Mesendoderm (in vitro differentiated cells): Measurements from ENCODE around the gene PIP5K1A.

Experiments used
- DNase-seq: peaks from one replicate; pipeline ENCODE4 v3.0.0; 2013
- H2AK5ac ChIP-seq: 2 replicates; pipeline ENCODE4 v1.6.1; 2013; ENCODE audit warnings: low read length, inconsistent platforms
- H2BK120ac ChIP-seq: 2 replicates; pipeline ENCODE4 v1.6.1; 2013; ENCODE audit warnings: low read depth, mild to moderate bottlenecking, low read length, moderate library complexity, mixed read lengths
- H2BK15ac ChIP-seq: replicated peaks from 2 replicates; pipeline ENCODE4 v1.6.1; 2013; ENCODE audit warnings: low read depth, mild to moderate bottlenecking, moderate library complexity
- H2BK5ac ChIP-seq: 2 replicates; pipeline ENCODE4 v1.6.1; 2013; ENCODE audit warnings: low read length, inconsistent platforms
- H3K18ac ChIP-seq: 2 replicates; pipeline ENCODE4 v1.6.1; 2013; ENCODE audit warnings: mild to moderate bottlenecking, low read length, mixed read lengths
- H3K23ac ChIP-seq: one replicate; pipeline ENCODE4 v1.6.1; 2013; ENCODE audit warnings: low read length
- H3K27ac ChIP-seq: 2 replicates; pipeline ENCODE4 v1.5.1; 2013; ENCODE audit warnings: low read depth, mild to moderate bottlenecking, inconsistent platforms, low read length, moderate library complexity
- H3K27me3 ChIP-seq: 2 replicates; pipeline ENCODE4 v1.6.1; 2013; ENCODE audit warnings: low read length, control low read depth, mild to moderate bottlenecking, inconsistent platforms; ENCODE audit not compliant: insufficient read depth, poor library complexity
- H3K36me3 ChIP-seq: 2 replicates; pipeline ENCODE4 v1.6.1; 2013; ENCODE audit warnings: low read length, inconsistent platforms; ENCODE audit not compliant: control insufficient read depth, insufficient read depth
- H3K4ac ChIP-seq: one replicate; pipeline ENCODE4 v1.6.1; 2013; ENCODE audit warnings: low read depth, mild to moderate bottlenecking, low read length, moderate library complexity
- H3K4me1 ChIP-seq: 2 replicates; pipeline ENCODE4 v1.6.1; 2013; ENCODE audit warnings: low read depth, low read length, inconsistent platforms; ENCODE audit not compliant: control insufficient read depth
- H3K4me2 ChIP-seq: 2 replicates; pipeline ENCODE4 v1.6.1; 2013; ENCODE audit warnings: low read length
- H3K4me3 ChIP-seq: 2 replicates; pipeline ENCODE4 v1.5.1; 2013; ENCODE audit warnings: mild to moderate bottlenecking, low read length
- H3K56ac ChIP-seq: one replicate; pipeline ENCODE4 v1.6.1; 2013; ENCODE audit warnings: low read length
- H3K79me1 ChIP-seq: 2 replicates; pipeline ENCODE4 v1.6.1; 2013; ENCODE audit warnings: low read length, inconsistent platforms
- H3K79me2 ChIP-seq: 2 replicates; pipeline ENCODE4 v1.6.1; 2013; ENCODE audit warnings: mild to moderate bottlenecking, low read length; ENCODE audit not compliant: control insufficient read depth, insufficient read depth
- H3K9ac ChIP-seq: 2 replicates; pipeline ENCODE4 v1.6.1; 2013; ENCODE audit warnings: low read length, inconsistent platforms
- H4K5ac ChIP-seq: one replicate; pipeline ENCODE4 v1.6.1; 2013; ENCODE audit warnings: low read length
- H4K8ac ChIP-seq: one replicate; pipeline ENCODE4 v1.6.1; 2013; ENCODE audit warnings: low read depth, mild to moderate bottlenecking, control low read depth, low read length, moderate library complexity
- WGBS: extraction: QIAGEN DNeasy Blood & Tissue Kit; methylation state at CpG from one replicate; pipeline ENCODE4 v1.1.7; 2013; ENCODE audit warnings: low lambda C conversion rate, missing lambda C conversion rate; ENCODE audit not compliant: insufficient coverage; ENCODE audit errors: extremely low coverage; 5-methylcytosine and 5-hydroxymethylcytosine counted together

Gene PIP5K1A

GRCh38 chr1:151159373-151159772 lies 39.0 kb upstream of the PIP5K1A start:
- no peak overlapping the region for H3K23ac ChIP-seq
- no peaks in the 10 kb centered on the region for H3K79me1 ChIP-seq
- no peak overlapping the region for H4K8ac ChIP-seq
- H3K27me3 ChIP-seq = no peaks in the 10 kb centered on the region
- no peak overlapping the region for H3K27ac ChIP-seq
- H2AK5ac ChIP-seq = no peak overlapping the region
- no peak overlapping the region for H3K4me3 ChIP-seq
- no peak overlapping the region for H3K18ac ChIP-seq
- H3K9ac ChIP-seq = no peak overlapping the region
- no peak overlapping the region for H3K4me2 ChIP-seq
- H4K5ac ChIP-seq = no peak overlapping the region
- no peak overlapping the region for H2BK15ac ChIP-seq
- H2BK120ac ChIP-seq = no peak overlapping the region
- H3K4me1 ChIP-seq = no peaks in the 10 kb centered on the region
- DNase-seq = no peak
- H3K36me3 ChIP-seq = no peaks in the 10 kb centered on the region
- no peaks in the 10 kb centered on the region for H3K79me2 ChIP-seq
- no peak overlapping the region for H3K56ac ChIP-seq
- no peak overlapping the region for H3K4ac ChIP-seq
- no peak overlapping the region for H2BK5ac ChIP-seq

- no peak overlapping the region for H2BK5ac ChIP-seq
- DNase-seq = no peak
- H3K4me1 ChIP-seq = no peaks in the 10 kb centered on the region
- no peaks in the 10 kb centered on the region for H3K27me3 ChIP-seq
- H3K4me2 ChIP-seq = peak overlapping the region; percentile 5
- H2AK5ac ChIP-seq = no peak overlapping the region
- no peak overlapping the region for H3K4me3 ChIP-seq
- H3K56ac ChIP-seq = peak overlapping the region; percentile 83
- H3K23ac ChIP-seq = no peak overlapping the region
- no peak overlapping the region for H2BK15ac ChIP-seq
- no peak overlapping the region for H2BK120ac ChIP-seq
- no peaks in the 10 kb centered on the region for H3K79me2 ChIP-seq
- H3K79me1 ChIP-seq = no peaks in the 10 kb centered on the region
- peak overlapping the region; percentile 72 for H3K9ac ChIP-seq
- no CpG with 5 or more reads among the region's 11 CpGs for WGBS
- H3K27ac ChIP-seq = no peak overlapping the region
- no peaks in the 10 kb centered on the region for H3K36me3 ChIP-seq
- H3K18ac ChIP-seq = no peak overlapping the region
- no peak overlapping the region for H4K8ac ChIP-seq
- H4K5ac ChIP-seq = no peak overlapping the region
- no peak overlapping the region for H3K4ac ChIP-seq
Observed at GRCh38 chr1:151164732-151165280, 33.5 kb upstream of the PIP5K1A start.

- no peaks in the 10 kb centered on the region for H3K79me2 ChIP-seq
- no peak overlapping the region for H2AK5ac ChIP-seq
- peak; percentile 89 for DNase-seq
- H3K4me2 ChIP-seq = peak overlapping the region; percentile 41
- H3K4ac ChIP-seq = peak overlapping the region; percentile 10
- no peaks in the 10 kb centered on the region for H3K27me3 ChIP-seq
- H2BK5ac ChIP-seq = no peak overlapping the region
- peak overlapping the region; percentile 81 for H3K18ac ChIP-seq
- H3K27ac ChIP-seq = peak overlapping the region; percentile 39
- H2BK120ac ChIP-seq = no peak overlapping the region
- H2BK15ac ChIP-seq = no peak overlapping the region
- H3K4me3 ChIP-seq = peak overlapping the region; percentile 42
- no CpG with 5 or more reads among the region's 15 CpGs for WGBS
- H3K79me1 ChIP-seq = no peaks in the 10 kb centered on the region
- H3K56ac ChIP-seq = peak overlapping the region; percentile 83
- H3K36me3 ChIP-seq = no peaks in the 10 kb centered on the region
- no peak overlapping the region for H3K23ac ChIP-seq
- H3K9ac ChIP-seq = peak overlapping the region; percentile 72
- H4K8ac ChIP-seq = peak overlapping the region; percentile 44
- no peak overlapping the region for H4K5ac ChIP-seq
- no peaks in the 10 kb centered on the region for H3K4me1 ChIP-seq
Observed at GRCh38 chr1:151165281-151165737, 33.0 kb upstream of the PIP5K1A start.

- Histone ChIP-seq H2AK5ac (no peak within 1 kb of the TSS), H3K18ac (peak within 1 kb of the TSS; percentile 81), H4K8ac (peak within 1 kb of the TSS; percentile 44), H3K9ac (peak within 1 kb of the TSS; percentile 75), H3K23ac (no peak within 1 kb of the TSS), H4K5ac (no peak within 1 kb of the TSS), H3K36me3 (no peaks in the 10 kb centered on the region), H2BK15ac (no peak within 1 kb of the TSS), H3K4me1 (no peaks in the 10 kb centered on the region), H2BK120ac (no peak within 1 kb of the TSS), H2BK5ac (no peak within 1 kb of the TSS), H3K56ac (peak within 1 kb of the TSS; percentile 83), H3K27me3 (no peaks in the 10 kb centered on the region), H3K79me2 (no peaks in the 10 kb centered on the region), H3K4ac (peak within 1 kb of the TSS; percentile 94), H3K4me2 (peak within 1 kb of the TSS; percentile 58), H3K4me3 (peak within 1 kb of the TSS; percentile 53), H3K79me1 (no peaks in the 10 kb centered on the region), H3K27ac (peak within 1 kb of the TSS; percentile 39)
- peak; percentile 100 for DNase-seq
- no CpG with 5 or more reads among the region's 38 CpGs for WGBS
Observed at GRCh38 chr1:151165738-151166504, 32.4 kb upstream of the PIP5K1A start, which contains the start of the genes LYSMD1 and SCNM1. Gene LYSMD1 (minus strand): TSS chr1:151165902. CDS start chr1:151165258, 644 bp downstream. Gene SCNM1 (plus strand): TSS chr1:151166144. CDS start chr1:151166153, 9 bp downstream.

GRCh38 chr1:151166505-151166956 lies 31.8 kb upstream of the PIP5K1A start:
- no peak overlapping the region for H2BK15ac ChIP-seq
- no peak overlapping the region for H4K8ac ChIP-seq
- DNase-seq = peak; percentile 71
- peak overlapping the region; percentile 60 for H3K18ac ChIP-seq
- no CpG with 5 or more reads among the region's 15 CpGs for WGBS
- no peak overlapping the region for H3K27ac ChIP-seq
- no peaks in the 10 kb centered on the region for H3K79me2 ChIP-seq
- peak overlapping the region; percentile 75 for H3K9ac ChIP-seq
- peak overlapping the region; percentile 79 for H3K56ac ChIP-seq
- peak overlapping the region; percentile 58 for H3K4me2 ChIP-seq
- H3K4me3 ChIP-seq = peak overlapping the region; percentile 53
- no peaks in the 10 kb centered on the region for H3K4me1 ChIP-seq
- no peak overlapping the region for H4K5ac ChIP-seq
- H3K27me3 ChIP-seq = no peaks in the 10 kb centered on the region
- no peak overlapping the region for H2BK120ac ChIP-seq
- H2AK5ac ChIP-seq = no peak overlapping the region
- H3K4ac ChIP-seq = peak overlapping the region; percentile 94
- H3K79me1 ChIP-seq = no peaks in the 10 kb centered on the region
- no peak overlapping the region for H3K23ac ChIP-seq
- no peaks in the 10 kb centered on the region for H3K36me3 ChIP-seq
- no peak overlapping the region for H2BK5ac ChIP-seq
